ENCODE data around the gene SCRN2. TPM values are rescaled to one million over a fixed set of nuclear protein-coding genes. Genes with fewer than 3 reads are reported as not detected.

SCRN2 gene
- total RNA-seq, 1 donor from 2014 or later, result 50.7 TPM

GRCh38 chr17:47857551-47858455, 16.7 kb upstream of the SCRN2 start:
- H3K36me3 Mint-ChIP-seq, result no peaks in the 10 kb centered on the region
- peaks cover 57% of the 10 kb centered on the region for H3K27me3 Mint-ChIP-seq (ENCODE audit: low read depth)
- no peak overlapping the region for H3K4me3 Mint-ChIP-seq
- peak overlapping the region; percentile 63 for H3K27ac Mint-ChIP-seq
- peaks cover 31% of the 10 kb centered on the region for H3K4me1 Mint-ChIP-seq
- DNase-seq (ENCODE audit: low spot score in 2 of 2, unreplicated experiment in 2 of 2), result no peak
- no peaks in the 10 kb centered on the region for H3K9me3 Mint-ChIP-seq
- TF ChIP-seq CTCF (IDR thresholded peaks at IDR 0.05; ENCODE audit: unreplicated experiment), result no peak

- H3K27me3 Mint-ChIP-seq (ENCODE audit: low read depth), result peaks cover 66% of the 10 kb centered on the region
- H3K4me3 Mint-ChIP-seq, result no peak overlapping the region
- H3K4me1 Mint-ChIP-seq, result peaks cover 39% of the 10 kb centered on the region
- H3K36me3 Mint-ChIP-seq, result no peaks in the 10 kb centered on the region
- DNase-seq (ENCODE audit: low spot score in 2 of 2, unreplicated experiment in 2 of 2), result no peak
- H3K27ac Mint-ChIP-seq, result peak overlapping the region; percentile 23
- no peaks in the 10 kb centered on the region for H3K9me3 Mint-ChIP-seq
- TF ChIP-seq CTCF (IDR thresholded peaks at IDR 0.05; ENCODE audit: unreplicated experiment), result no peak
Observed at GRCh38 chr17:47856830-47857229, 15.8 kb upstream of the SCRN2 start.

GRCh38 chr17:47855737-47856136, 14.7 kb upstream of the SCRN2 start:
- no peak for TF ChIP-seq CTCF (IDR thresholded peaks at IDR 0.05; ENCODE audit: unreplicated experiment)
- peaks cover 68% of the 10 kb centered on the region for H3K27me3 Mint-ChIP-seq (ENCODE audit: low read depth)
- DNase-seq (ENCODE audit: low spot score in 2 of 2, unreplicated experiment in 2 of 2), result no peak
- H3K27ac Mint-ChIP-seq, result peak overlapping the region; percentile 21
- H3K4me3 Mint-ChIP-seq, result no peak overlapping the region
- no peaks in the 10 kb centered on the region for H3K9me3 Mint-ChIP-seq
- H3K36me3 Mint-ChIP-seq, result no peaks in the 10 kb centered on the region
- peaks cover 43% of the 10 kb centered on the region for H3K4me1 Mint-ChIP-seq

GRCh38 chr17:47853616-47854015, 12.5 kb upstream of the SCRN2 start:
- Mint-ChIP-seq H3K4me1 (peaks cover 62% of the 10 kb centered on the region), H3K27me3 (ENCODE audit: low read depth) (peaks cover 53% of the 10 kb centered on the region), H3K9me3 (no peaks in the 10 kb centered on the region), H3K4me3 (no peak overlapping the region), H3K36me3 (no peaks in the 10 kb centered on the region), H3K27ac (no peak overlapping the region)
- DNase-seq (ENCODE audit: low spot score in 2 of 2, unreplicated experiment in 2 of 2), result no peak
- no peak for TF ChIP-seq CTCF (IDR thresholded peaks at IDR 0.05; ENCODE audit: unreplicated experiment)

- no peak for TF ChIP-seq CTCF (IDR thresholded peaks at IDR 0.05; ENCODE audit: unreplicated experiment)
- peak overlapping the region; percentile 74 for H3K27ac Mint-ChIP-seq
- peaks cover 62% of the 10 kb centered on the region for H3K4me1 Mint-ChIP-seq
- peak overlapping the region; percentile 66 for H3K4me3 Mint-ChIP-seq
- peaks cover 50% of the 10 kb centered on the region for H3K27me3 Mint-ChIP-seq (ENCODE audit: low read depth)
- no peaks in the 10 kb centered on the region for H3K36me3 Mint-ChIP-seq
- DNase-seq (ENCODE audit: low spot score in 2 of 2, unreplicated experiment in 2 of 2), result no peak
- no peaks in the 10 kb centered on the region for H3K9me3 Mint-ChIP-seq
Observed at GRCh38 chr17:47852113-47852949, 11.3 kb upstream of the SCRN2 start.
